ENCODE measurements around the gene LMBRD2.

GRCh38 chr5:36181774-36182173, 30.1 kb upstream of the LMBRD2 start:
- TF ChIP-seq EP300 (IDR thresholded peaks at IDR 0.05) (no peak), POLR2A (IDR thresholded peaks at IDR 0.05) (no peak), CTCF (IDR thresholded peaks at IDR 0.05) (no peak)
